ENCODE results near the gene ADRA1B.
A peak's percentile ranks its signal among the peaks of the same experiment; 100 is the strongest.

Gene ADRA1B

GRCh38 chr5:159971038-159971437 is 54.8 kb downstream of the ADRA1B start:
- DNase-seq (ENCODE audit: low read depth): no peak

GRCh38 chr5:159971514-159971913 is 55.2 kb downstream of the ADRA1B start:
- TF ChIP-seq CTCF (IDR thresholded peaks at IDR 0.05; ENCODE audit: low read depth, low read length) (no peak), POLR2A (IDR thresholded peaks at IDR 0.05; ENCODE audit: extremely low read depth, insufficient read length) (no peak), MAX (IDR thresholded peaks at IDR 0.05; ENCODE audit: low read depth, low read length) (no peak), MYC (IDR thresholded peaks at IDR 0.05; ENCODE audit: low read depth, low read length) (no peak)
- DNase-seq (ENCODE audit: low read depth): no peak
- no peak overlapping the region for H3K4me3 ChIP-seq (ENCODE audit: low read depth, low read length)

More at GRCh38 chr5:159971038-159971437, 54.8 kb downstream of the ADRA1B start:
- H3K4me3 ChIP-seq (ENCODE audit: low read depth, low read length): no peak overlapping the region
- no peak for TF ChIP-seq MYC (IDR thresholded peaks at IDR 0.05; ENCODE audit: low read depth, low read length)
- TF ChIP-seq CTCF (IDR thresholded peaks at IDR 0.05; ENCODE audit: low read depth, low read length): no peak
- TF ChIP-seq POLR2A (IDR thresholded peaks at IDR 0.05; ENCODE audit: extremely low read depth, insufficient read length): no peak
- no peak for TF ChIP-seq MAX (IDR thresholded peaks at IDR 0.05; ENCODE audit: low read depth, low read length)

- H3K4me3 ChIP-seq (ENCODE audit: low read depth, low read length): no peak overlapping the region
- TF ChIP-seq CTCF (IDR thresholded peaks at IDR 0.05; ENCODE audit: low read depth, low read length) (no peak), MAX (IDR thresholded peaks at IDR 0.05; ENCODE audit: low read depth, low read length) (no peak), MYC (IDR thresholded peaks at IDR 0.05; ENCODE audit: low read depth, low read length) (no peak), POLR2A (IDR thresholded peaks at IDR 0.05; ENCODE audit: extremely low read depth, insufficient read length) (no peak)
- no peak for DNase-seq (ENCODE audit: low read depth)
Observed at GRCh38 chr5:159971931-159972461, 55.7 kb downstream of the ADRA1B start.

- no peak overlapping the region for H3K4me3 ChIP-seq (ENCODE audit: low read depth, low read length)
- TF ChIP-seq POLR2A (IDR thresholded peaks at IDR 0.05; ENCODE audit: extremely low read depth, insufficient read length) (no peak), MAX (IDR thresholded peaks at IDR 0.05; ENCODE audit: low read depth, low read length) (no peak), CTCF (IDR thresholded peaks at IDR 0.05; ENCODE audit: low read depth, low read length) (no peak), MYC (IDR thresholded peaks at IDR 0.05; ENCODE audit: low read depth, low read length) (no peak)
Observed at GRCh38 chr5:159972538-159973362, 56.5 kb downstream of the ADRA1B start.

GRCh38 chr5:159975462-159976019 is 59.3 kb downstream of the ADRA1B start:
- peak; percentile 9 for DNase-seq (ENCODE audit: low read depth)
- TF ChIP-seq MAX (IDR thresholded peaks at IDR 0.05; ENCODE audit: low read depth, low read length) (no peak), CTCF (IDR thresholded peaks at IDR 0.05; ENCODE audit: low read depth, low read length) (no peak), MYC (IDR thresholded peaks at IDR 0.05; ENCODE audit: low read depth, low read length) (no peak), POLR2A (IDR thresholded peaks at IDR 0.05; ENCODE audit: extremely low read depth, insufficient read length) (no peak)
- H3K4me3 ChIP-seq (ENCODE audit: low read depth, low read length): no peak overlapping the region

More at GRCh38 chr5:159972538-159973362, 56.5 kb downstream of the ADRA1B start:
- DNase-seq (ENCODE audit: low read depth): no peak

All from NB4 (cell line).